Upper lobe of left lung (tissue), 6 donors: Measurements from ENCODE around the gene RRAD. TPM values are rescaled to one million over a fixed set of nuclear protein-coding genes. Genes with fewer than 3 reads are reported as not detected.
A peak's percentile ranks its signal among the peaks of the same experiment; 100 is the strongest.

Experiments
- ATAC-seq, 2 donors: fragments of 200-7000 bp; cut with Tn5 transposase; one replicate each; pipeline ENCODE4 v1.9.1; 2022; ENCODE audit warnings: mild to moderate bottlenecking in 2 of 2, moderate library complexity in 2 of 2; ENCODE audit not compliant: low FRiP score in 2 of 2
- DNase-seq, 2 donors: peaks; one replicate each; pipeline ENCODE4 v3.0.0-alpha.2; 2019 to 2020
- H3K27ac ChIP-seq, 4 donors: fragments of 200-600 bp; sonication (generic); one replicate each; pipeline ENCODE4 v1.5.1; 2016 to 2019
- H3K27me3 ChIP-seq, 4 donors: fragments of 200-600 bp; sonication (generic); one replicate each; pipeline ENCODE4 v1.5.1; 2017 to 2019
- H3K36me3 ChIP-seq, 4 donors: fragments of 200-600 bp; sonication (generic); one replicate each; pipeline ENCODE4 v1.5.1; 2016 to 2019
- H3K4me1 ChIP-seq, 4 donors: fragments of 200-600 bp; sonication (generic); one replicate each; pipeline ENCODE4 v1.5.1; 2018 to 2019
- H3K4me3 ChIP-seq, 4 donors: fragments of 200-600 bp; sonication (generic); one replicate each; pipeline ENCODE4 v1.5.1; 2017 to 2019; ENCODE audit warnings: mild to moderate bottlenecking in 2 of 4, moderate library complexity in 1 of 4
- H3K9me3 ChIP-seq, 4 donors: fragments of 200-600 bp; sonication (generic); one replicate each; pipeline ENCODE4 v1.5.1; 2018 to 2019
- EP300 ChIP-seq, 4 donors: sonication (generic); formaldehyde crosslinking; IDR thresholded peaks; one replicate each; pipeline ENCODE4 v1.5.1; 2017; ENCODE audit warnings: antibody characterized with exemption in 4 of 4, control low read depth in 2 of 4
- POLR2A ChIP-seq, 4 donors: fragments of 450-650 bp; IDR thresholded peaks; one replicate each; pipeline ENCODE4 v1.5.1; 2016 to 2017; ENCODE audit warnings: antibody characterized with exemption in 4 of 4, mild to moderate bottlenecking in 2 of 4
- POLR2AphosphoS5 ChIP-seq, 2 donors: sonication (generic); formaldehyde crosslinking; IDR thresholded peaks; one replicate each; pipeline ENCODE4 v1.5.1; 2017; ENCODE audit warnings: antibody characterized with exemption in 2 of 2
- WGBS, 2 donors: methylation state at CpG; one replicate each; pipeline ENCODE4 v1.1.5; 2017 to 2018; 5-methylcytosine and 5-hydroxymethylcytosine counted together
- total RNA-seq, 6 donors: library from RNA; depleted of rRNA in 4 of 6; stranded (reverse); fragments of >200 nt in 4 of 6; gene quantifications; one replicate each; pipeline versions ENCODE4 v1.1.0 to v1.2.1, GENCODE V29; 2016 to 2021
- TF ChIP-seq, protein P1 (sequence below), 6 experiments: fragments of 450-650 bp in 4 of 6; fragments of 200-600 bp in 2 of 6; sonication (generic) in 2 of 6; IDR thresholded peaks; one replicate each; pipeline ENCODE4 v1.5.1; 2016 to 2019; ENCODE audit warnings: antibody characterized with exemption in 6 of 6
- donor health status: DM: no; HTN: no; CAD: no; lungs with moderate emphysema.
- donor health status: DM: no; HTN: yes; CAD: no; lungs with severe emphysema.

Gene RRAD
- total RNA-seq, 6 donors from 2014 or later = 13.8 to 50.3 (median 47.0) TPM

DNA sequence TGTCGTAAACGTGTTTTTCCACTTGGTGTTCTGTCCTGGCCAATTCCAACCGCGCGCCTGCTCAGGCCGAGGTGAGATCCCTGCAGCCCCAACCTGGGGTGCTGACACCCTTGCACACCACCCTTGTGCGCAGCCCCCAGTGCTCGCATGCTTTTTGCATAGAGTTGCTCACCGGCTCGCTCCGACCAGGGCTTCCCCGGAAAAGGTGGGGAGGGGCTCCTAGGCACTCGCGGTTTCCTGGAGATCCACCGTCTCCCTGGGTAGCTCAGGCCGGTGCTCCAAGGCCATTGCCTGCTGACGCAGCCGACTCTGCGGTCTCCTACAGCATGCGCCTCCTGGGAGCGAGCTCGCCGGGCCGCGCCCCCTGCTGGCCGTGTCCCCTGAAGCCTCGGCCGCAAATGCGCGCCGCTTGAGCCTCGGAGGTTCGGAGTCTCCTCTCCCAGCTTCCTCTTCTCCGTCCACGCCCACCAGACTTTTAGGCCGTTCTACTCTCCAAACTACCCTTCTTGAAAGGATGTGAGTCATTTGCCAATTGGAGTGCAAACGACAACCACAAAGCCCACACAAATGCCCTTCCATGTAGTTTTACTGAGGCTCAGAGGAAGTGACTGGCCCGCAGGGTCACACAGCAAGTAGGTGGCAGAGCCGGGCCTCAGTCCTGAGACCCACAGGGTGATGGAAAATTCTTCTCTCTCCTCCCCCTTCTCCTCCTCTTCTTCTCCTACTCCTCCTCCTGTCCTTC is 52.2 kb downstream of the RRAD start:
- 4 to 5% methylated on average over 25 to 38 of the region's 39 CpGs for WGBS, 2 donors
- H3K27ac ChIP-seq = peak overlapping the region in 3 of 4 donors; percentile 58 to 74 (median 69)

DNA sequence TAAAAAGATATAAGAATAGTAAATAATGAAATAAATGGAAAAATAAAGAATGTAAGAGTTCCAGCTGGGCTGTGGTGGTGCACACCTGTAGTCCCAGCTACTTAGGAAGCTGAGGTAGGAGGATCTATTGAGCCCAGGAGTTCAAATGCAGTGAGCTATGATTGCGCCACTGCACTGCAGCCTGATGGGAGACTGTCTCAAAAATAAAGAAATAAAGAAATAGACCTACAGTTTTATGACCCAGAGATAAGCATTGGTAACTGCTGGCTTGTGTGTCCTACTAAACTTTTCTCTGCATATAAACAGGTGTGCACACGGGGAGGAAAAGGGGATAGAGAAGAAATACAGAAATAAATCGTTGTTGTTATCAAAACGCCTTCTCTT is 52.8 kb downstream of the RRAD start:
- Histone ChIP-seq H3K4me1 (peaks cover 10 to 17% (median 13%) of the 10 kb centered on the region in 4 donors), H3K36me3 (no peaks in the 10 kb centered on the region)

More for the DNA sequence above, 52.2 kb downstream of the RRAD start:
- Histone ChIP-seq H3K9me3 (no peaks in the 10 kb centered on the region), H3K27me3 (no peaks in the 10 kb centered on the region), H3K4me3 (peak overlapping the region in 3 of 4 donors; percentile 22 to 48 (median 38)), H3K4me1 (peaks cover 10 to 17% (median 13%) of the 10 kb centered on the region in 4 donors), H3K36me3 (no peaks in the 10 kb centered on the region)
- DNase-seq (peak; percentile 96 to 99), ATAC-seq (peak; percentile 96 to 99)
- TF ChIP-seq POLR2A (IDR thresholded peaks at IDR 0.05) (no peak), POLR2AphosphoS5 (IDR thresholded peaks at IDR 0.05) (peak in 1 of 2 donors; percentile 63)
- TF ChIP-seq, protein P1, sequence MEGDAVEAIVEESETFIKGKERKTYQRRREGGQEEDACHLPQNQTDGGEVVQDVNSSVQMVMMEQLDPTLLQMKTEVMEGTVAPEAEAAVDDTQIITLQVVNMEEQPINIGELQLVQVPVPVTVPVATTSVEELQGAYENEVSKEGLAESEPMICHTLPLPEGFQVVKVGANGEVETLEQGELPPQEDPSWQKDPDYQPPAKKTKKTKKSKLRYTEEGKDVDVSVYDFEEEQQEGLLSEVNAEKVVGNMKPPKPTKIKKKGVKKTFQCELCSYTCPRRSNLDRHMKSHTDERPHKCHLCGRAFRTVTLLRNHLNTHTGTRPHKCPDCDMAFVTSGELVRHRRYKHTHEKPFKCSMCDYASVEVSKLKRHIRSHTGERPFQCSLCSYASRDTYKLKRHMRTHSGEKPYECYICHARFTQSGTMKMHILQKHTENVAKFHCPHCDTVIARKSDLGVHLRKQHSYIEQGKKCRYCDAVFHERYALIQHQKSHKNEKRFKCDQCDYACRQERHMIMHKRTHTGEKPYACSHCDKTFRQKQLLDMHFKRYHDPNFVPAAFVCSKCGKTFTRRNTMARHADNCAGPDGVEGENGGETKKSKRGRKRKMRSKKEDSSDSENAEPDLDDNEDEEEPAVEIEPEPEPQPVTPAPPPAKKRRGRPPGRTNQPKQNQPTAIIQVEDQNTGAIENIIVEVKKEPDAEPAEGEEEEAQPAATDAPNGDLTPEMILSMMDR (IDR thresholded peaks at IDR 0.05) = peak; percentile 88 to 95 (median 94)

DNA sequence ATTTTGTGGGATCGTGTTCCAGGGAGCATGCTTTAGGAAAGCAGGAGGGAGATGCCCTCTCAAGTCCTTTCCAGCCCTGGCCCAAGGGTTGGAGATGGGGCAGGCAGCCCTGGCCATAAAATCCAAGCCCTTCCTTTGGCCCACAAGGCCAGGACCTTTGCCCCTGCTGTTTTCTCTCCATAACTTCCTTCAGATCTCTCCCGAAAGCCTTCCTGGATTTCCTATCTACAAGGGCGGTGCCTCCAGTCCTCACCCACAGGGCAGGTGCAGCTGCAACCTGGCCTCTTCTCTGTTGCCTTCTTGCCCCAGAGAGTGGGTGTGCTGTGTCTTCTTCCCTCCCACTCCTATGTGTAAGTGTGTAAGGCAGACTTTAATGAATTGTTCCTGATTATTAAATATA is 53.5 kb downstream of the RRAD start:
- H3K27ac ChIP-seq = no peak overlapping the region
- WGBS, 2 donors = 90 to 94% methylated on average over 3 of the region's 3 CpGs
- H3K27me3 ChIP-seq = no peaks in the 10 kb centered on the region
- no peak overlapping the region for H3K4me3 ChIP-seq
- TF ChIP-seq, protein P1 (IDR thresholded peaks at IDR 0.05) = no peak
- TF ChIP-seq POLR2A (IDR thresholded peaks at IDR 0.05) (no peak), POLR2AphosphoS5 (IDR thresholded peaks at IDR 0.05) (no peak), EP300 (IDR thresholded peaks at IDR 0.05) (no peak)
- no peak for DNase-seq
- H3K4me1 ChIP-seq = peaks cover 10 to 17% (median 13%) of the 10 kb centered on the region in 4 donors
- H3K36me3 ChIP-seq = no peaks in the 10 kb centered on the region
- no peaks in the 10 kb centered on the region for H3K9me3 ChIP-seq
- ATAC-seq = no peak

More for the DNA sequence above, 52.8 kb downstream of the RRAD start:
- Histone ChIP-seq H3K27me3 (no peaks in the 10 kb centered on the region), H3K9me3 (no peaks in the 10 kb centered on the region), H3K4me3 (peak overlapping the region in 3 of 4 donors; percentile 22 to 48 (median 38)), H3K27ac (peak overlapping the region in 3 of 4 donors; percentile 58 to 74 (median 69))
- DNase-seq (no peak), ATAC-seq (no peak)
- no peak for TF ChIP-seq POLR2A (IDR thresholded peaks at IDR 0.05)
- TF ChIP-seq EP300 (IDR thresholded peaks at IDR 0.05) = no peak
- TF ChIP-seq POLR2AphosphoS5 (IDR thresholded peaks at IDR 0.05) = no peak
- TF ChIP-seq, protein P1 (IDR thresholded peaks at IDR 0.05) = no peak
- WGBS, 2 donors = 45 to 60% methylated on average over 4 of the region's 4 CpGs

Other genes with a start within 250 kb of the RRAD start
- 10 to 100 TPM; 35.6 to 82.1 (median 55.1) TPM for gene CMTM4, start 228.8 kb downstream of the RRAD start, total RNA-seq
- gene DYNC1LI2, start 173.9 kb downstream of the RRAD start, total RNA-seq = 100 to 1,000 TPM in 5 of 6 donors, 10 to 100 TPM in 1; 91.5 to 190 (median 132) TPM
- gene TERB1, start 124.0 kb downstream of the RRAD start, total RNA-seq = under 1 TPM in 2 of 6 donors, not detected in 4; 0.31 to 0.55 TPM
- 10 to 100 TPM; 12.9 to 48.7 (median 34.0) TPM for gene NAE1, start 94.6 kb downstream of the RRAD start, total RNA-seq
- gene CA7, start 81.1 kb downstream of the RRAD start, total RNA-seq = not detected
- gene PDP2, start 45.0 kb downstream of the RRAD start, total RNA-seq = 10 to 100 TPM; 12.3 to 24.6 (median 17.4) TPM
- 1 to 10 TPM in 2 of 6 donors, under 1 TPM in 1, not detected in 3; 0.40 to 1.8 (median 1.7) TPM for gene CDH16, start 6.7 kb downstream of the RRAD start, total RNA-seq
- gene CIAO2B, start 8.9 kb upstream of the RRAD start, total RNA-seq = 100 to 1,000 TPM in 1 of 6 donors, 10 to 100 TPM in 5; 59.6 to 131 (median 73.2) TPM
- gene CES2, start 10.0 kb upstream of the RRAD start, total RNA-seq = 10 to 100 TPM; 32.2 to 76.1 (median 46.5) TPM
- gene CES3, start 35.7 kb upstream of the RRAD start, total RNA-seq = 1 to 10 TPM; 1.4 to 6.2 (median 2.9) TPM
- gene CES4A, start 63.1 kb upstream of the RRAD start, total RNA-seq = 10 to 100 TPM in 5 of 6 donors, 1 to 10 TPM in 1; 9.9 to 39.7 (median 20.2) TPM
- 10 to 100 TPM; 31.4 to 73.4 (median 54.1) TPM for gene CBFB, start 103.6 kb upstream of the RRAD start, total RNA-seq
- gene PHAF1, start 184.4 kb upstream of the RRAD start, total RNA-seq = 10 to 100 TPM; 16.0 to 32.3 (median 21.9) TPM
- 10 to 100 TPM in 5 of 6 donors, 1 to 10 TPM in 1; 6.3 to 20.8 (median 17.7) TPM for gene B3GNT9, start 225.5 kb upstream of the RRAD start, total RNA-seq
- 10 to 100 TPM; 29.9 to 49.2 (median 35.6) TPM for gene TRADD, start 234.4 kb upstream of the RRAD start, total RNA-seq
- gene FBXL8, start 234.4 kb upstream of the RRAD start, total RNA-seq = 100 to 1,000 TPM in 1 of 6 donors, 10 to 100 TPM in 5; 24.0 to 114 (median 28.5) TPM
- gene HSF4, start 239.2 kb upstream of the RRAD start, total RNA-seq = 100 to 1,000 TPM in 2 of 6 donors, 10 to 100 TPM in 4; 33.4 to 784 (median 70.1) TPM
- gene NOL3, start 245.0 kb upstream of the RRAD start, total RNA-seq = 100 to 1,000 TPM in 1 of 6 donors, 10 to 100 TPM in 5; 36.5 to 135 (median 58.0) TPM